GM12878 (cell line): Measurements from ENCODE around the gene MACROD2. TPM values are rescaled to one million over a fixed set of nuclear protein-coding genes. Genes with fewer than 3 reads are reported as not detected.

ENCODE experiments used
- RAD51 ChIP-seq: fragments of 450-650 bp; IDR thresholded peaks from 2 replicates; pipeline ENCODE4 v1.6.1; 2016; ENCODE audit warnings: moderate library complexity, mild to moderate bottlenecking, inconsistent platforms
- SMAD1 ChIP-seq: fragments of 450-650 bp; IDR thresholded peaks from 2 replicates; pipeline ENCODE4 v1.6.1; 2018; ENCODE audit warnings: mild to moderate bottlenecking, low read depth; ENCODE audit not compliant: partially characterized antibody
- SMAD5 ChIP-seq: IDR thresholded peaks from 2 replicates; pipeline ENCODE4 v1.6.1; 2016; ENCODE audit warnings: antibody characterized with exemption, low read depth
- SP1 ChIP-seq: IDR thresholded peaks from one replicate; pipeline ENCODE4 v1.6.1; 2011; ENCODE audit warnings: low read depth, low read length
- ZNF217 ChIP-seq: fragments of 450-650 bp; IDR thresholded peaks from 2 replicates; pipeline ENCODE4 v1.6.1; 2017; ENCODE audit warnings: antibody characterized with exemption, mild to moderate bottlenecking
- polyA plus RNA-seq, 11 experiments: library from polyadenylated mRNA; depleted of rRNA in 4 of 11; unstranded in 6 of 11; stranded (reverse) in 5 of 11; fragments of >200 nt; fragmentation: Nextera tagmentation in 4 of 11; fragmentation: Illumina TruSeq in 1 of 11; extraction: Ambion mirVana in 4 of 11; extraction: Trizol in 1 of 11; gene quantifications; 1 replicate in 1 of 11; 2 replicates in 10 of 11; pipeline versions ENCODE4 v1.2.1 to v1.2.3, GENCODE V29; 2011 to 2016; ENCODE audit warnings: inconsistent platforms in 2 of 11, missing spikeins in 2 of 11, low read depth in 1 of 11
- total RNA-seq, 4 experiments: library from RNA; depleted of rRNA in 3 of 4; stranded (reverse); fragments of >200 nt in 3 of 4; fragmentation: Illumina TruSeq in 1 of 4; extraction: Trizol in 1 of 4; gene quantifications; 2 replicates each; pipeline versions ENCODE4 v1.2.1 to v1.2.3, GENCODE V29; 2013 to 2021
- TF ChIP-seq, protein P1 (sequence below): IDR thresholded peaks from 2 replicates; pipeline ENCODE4 v1.6.1; 2012; ENCODE audit warnings: mild to moderate bottlenecking, low read depth, low read length
- TF ChIP-seq, protein P2 (sequence below): fragments of 450-650 bp; IDR thresholded peaks from 2 replicates; pipeline ENCODE4 v1.6.1; 2016; ENCODE audit warnings: mild to moderate bottlenecking, moderate library complexity, borderline replicate concordance

MACROD2 gene
- total and polyA plus RNA-seq, 10 of the 15 experiments (the other 5 are each of a cell fraction or from before 2014, with no cell fraction given) = 1.1 to 21.5 (median 2.2) TPM

DNA sequence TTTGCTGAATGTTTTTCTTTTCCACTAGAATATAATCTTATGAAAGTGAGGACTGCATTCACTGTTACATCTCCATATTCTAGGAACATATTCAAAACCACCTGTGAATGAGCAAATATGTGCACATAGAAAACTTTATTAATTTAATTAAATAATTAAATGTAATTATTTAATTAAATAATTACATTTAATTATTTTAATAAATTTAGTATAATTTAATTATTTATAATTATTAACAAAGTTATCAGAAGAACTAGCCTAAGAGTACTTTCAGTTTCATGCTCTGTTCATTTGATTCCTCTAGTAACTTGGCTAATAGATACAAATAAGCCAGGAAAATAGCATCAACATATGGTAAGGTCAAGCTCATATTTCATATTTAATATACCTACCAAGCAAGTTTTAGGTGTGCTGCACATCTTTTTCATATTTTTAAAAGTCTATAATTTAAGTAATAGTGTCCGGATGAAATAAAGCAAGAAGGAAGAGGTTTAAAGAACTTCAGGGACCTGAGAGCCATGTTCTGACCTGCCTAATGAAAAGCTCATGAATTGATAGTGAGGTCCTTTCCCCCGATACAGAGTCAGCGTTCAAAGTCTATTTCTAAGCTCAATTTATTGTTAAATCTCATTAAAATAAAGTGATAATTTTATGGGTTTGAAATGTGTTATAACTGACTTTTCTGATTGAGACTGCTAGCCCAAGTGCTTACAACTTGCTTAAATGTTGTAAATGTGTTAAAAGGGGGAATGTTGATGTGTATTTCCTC lies 703.5 kb downstream of the MACROD2 start (continued):
- TF ChIP-seq, protein P1, sequence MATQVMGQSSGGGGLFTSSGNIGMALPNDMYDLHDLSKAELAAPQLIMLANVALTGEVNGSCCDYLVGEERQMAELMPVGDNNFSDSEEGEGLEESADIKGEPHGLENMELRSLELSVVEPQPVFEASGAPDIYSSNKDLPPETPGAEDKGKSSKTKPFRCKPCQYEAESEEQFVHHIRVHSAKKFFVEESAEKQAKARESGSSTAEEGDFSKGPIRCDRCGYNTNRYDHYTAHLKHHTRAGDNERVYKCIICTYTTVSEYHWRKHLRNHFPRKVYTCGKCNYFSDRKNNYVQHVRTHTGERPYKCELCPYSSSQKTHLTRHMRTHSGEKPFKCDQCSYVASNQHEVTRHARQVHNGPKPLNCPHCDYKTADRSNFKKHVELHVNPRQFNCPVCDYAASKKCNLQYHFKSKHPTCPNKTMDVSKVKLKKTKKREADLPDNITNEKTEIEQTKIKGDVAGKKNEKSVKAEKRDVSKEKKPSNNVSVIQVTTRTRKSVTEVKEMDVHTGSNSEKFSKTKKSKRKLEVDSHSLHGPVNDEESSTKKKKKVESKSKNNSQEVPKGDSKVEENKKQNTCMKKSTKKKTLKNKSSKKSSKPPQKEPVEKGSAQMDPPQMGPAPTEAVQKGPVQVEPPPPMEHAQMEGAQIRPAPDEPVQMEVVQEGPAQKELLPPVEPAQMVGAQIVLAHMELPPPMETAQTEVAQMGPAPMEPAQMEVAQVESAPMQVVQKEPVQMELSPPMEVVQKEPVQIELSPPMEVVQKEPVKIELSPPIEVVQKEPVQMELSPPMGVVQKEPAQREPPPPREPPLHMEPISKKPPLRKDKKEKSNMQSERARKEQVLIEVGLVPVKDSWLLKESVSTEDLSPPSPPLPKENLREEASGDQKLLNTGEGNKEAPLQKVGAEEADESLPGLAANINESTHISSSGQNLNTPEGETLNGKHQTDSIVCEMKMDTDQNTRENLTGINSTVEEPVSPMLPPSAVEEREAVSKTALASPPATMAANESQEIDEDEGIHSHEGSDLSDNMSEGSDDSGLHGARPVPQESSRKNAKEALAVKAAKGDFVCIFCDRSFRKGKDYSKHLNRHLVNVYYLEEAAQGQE = no peak
- TF ChIP-seq, protein P2, sequence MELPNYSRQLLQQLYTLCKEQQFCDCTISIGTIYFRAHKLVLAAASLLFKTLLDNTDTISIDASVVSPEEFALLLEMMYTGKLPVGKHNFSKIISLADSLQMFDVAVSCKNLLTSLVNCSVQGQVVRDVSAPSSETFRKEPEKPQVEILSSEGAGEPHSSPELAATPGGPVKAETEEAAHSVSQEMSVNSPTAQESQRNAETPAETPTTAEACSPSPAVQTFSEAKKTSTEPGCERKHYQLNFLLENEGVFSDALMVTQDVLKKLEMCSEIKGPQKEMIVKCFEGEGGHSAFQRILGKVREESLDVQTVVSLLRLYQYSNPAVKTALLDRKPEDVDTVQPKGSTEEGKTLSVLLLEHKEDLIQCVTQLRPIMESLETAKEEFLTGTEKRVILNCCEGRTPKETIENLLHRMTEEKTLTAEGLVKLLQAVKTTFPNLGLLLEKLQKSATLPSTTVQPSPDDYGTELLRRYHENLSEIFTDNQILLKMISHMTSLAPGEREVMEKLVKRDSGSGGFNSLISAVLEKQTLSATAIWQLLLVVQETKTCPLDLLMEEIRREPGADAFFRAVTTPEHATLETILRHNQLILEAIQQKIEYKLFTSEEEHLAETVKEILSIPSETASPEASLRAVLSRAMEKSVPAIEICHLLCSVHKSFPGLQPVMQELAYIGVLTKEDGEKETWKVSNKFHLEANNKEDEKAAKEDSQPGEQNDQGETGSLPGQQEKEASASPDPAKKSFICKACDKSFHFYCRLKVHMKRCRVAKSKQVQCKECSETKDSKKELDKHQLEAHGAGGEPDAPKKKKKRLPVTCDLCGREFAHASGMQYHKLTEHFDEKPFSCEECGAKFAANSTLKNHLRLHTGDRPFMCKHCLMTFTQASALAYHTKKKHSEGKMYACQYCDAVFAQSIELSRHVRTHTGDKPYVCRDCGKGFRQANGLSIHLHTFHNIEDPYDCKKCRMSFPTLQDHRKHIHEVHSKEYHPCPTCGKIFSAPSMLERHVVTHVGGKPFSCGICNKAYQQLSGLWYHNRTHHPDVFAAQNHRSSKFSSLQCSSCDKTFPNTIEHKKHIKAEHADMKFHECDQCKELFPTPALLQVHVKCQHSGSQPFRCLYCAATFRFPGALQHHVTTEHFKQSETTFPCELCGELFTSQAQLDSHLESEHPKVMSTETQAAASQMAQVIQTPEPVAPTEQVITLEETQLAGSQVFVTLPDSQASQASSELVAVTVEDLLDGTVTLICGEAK = no peak
- no peak for TF ChIP-seq SMAD1
- no peak for TF ChIP-seq SMAD5
- TF ChIP-seq ZNF217 = no peak
- no peak for TF ChIP-seq RAD51
- no peak for TF ChIP-seq SP1
